ENCODE data around the gene ANKRD22. TPM values are rescaled to one million over a fixed set of nuclear protein-coding genes. Genes with fewer than 3 reads are reported as not detected.

Gene ANKRD22
- total and polyA plus RNA-seq, 10 of the 15 experiments (the other 5 are each of a cell fraction or from before 2014, with no cell fraction given): 0.30 to 1.3 (median 0.71) TPM

GRCh38 chr10:88848499-88848898, 3.1 kb downstream of the ANKRD22 start:
- no peaks in the 10 kb centered on the region for H3K36me3 ChIP-seq (ENCODE audit: control insufficient read depth in 2 of 2, insufficient read depth in 2 of 2, low read length in 1 of 2)
- no peak overlapping the region for H3K27ac ChIP-seq (ENCODE audit: control insufficient read depth, insufficient read depth)
- peak overlapping the region; percentile 28 for H3K4me2 ChIP-seq (ENCODE audit: control insufficient read depth, insufficient read depth)
- H4K20me1 ChIP-seq (ENCODE audit: control insufficient read depth, insufficient read depth): no peaks in the 10 kb centered on the region
- DNase-seq (ENCODE audit: low read depth, low spot score): no peak
- POLR2A ChIA-PET: no interaction called here
- no peaks in the 10 kb centered on the region for H3K27me3 ChIP-seq (replicated peaks in 1 of 2; ENCODE audit: control insufficient read depth in 2 of 2, insufficient read depth in 2 of 2, low read length in 1 of 2)
- CTCF ChIA-PET: interaction anchor here (0.8 to 2.4 kb wide), 5 partner anchors 10 to 370 kb away, joined by 3 to 13 read pairs (median 4); no protein-coding TSS in a partner anchor
- WGBS (ENCODE audit: insufficient coverage, insufficient replicate concordance, low lambda C conversion rate, missing lambda C conversion rate): 5% methylated on average over 1 of the region's 1 CpG
- in situ Hi-C loops (cut with MboI) (no loop called here), intact Hi-C loops (cut with micrococcal nuclease; ENCODE audit: unreplicated experiment) (no loop called here)
- SMC1A ChIA-PET (ENCODE audit: uncharacterized antibody, unreplicated experiment): interaction anchor here (0.7 to 1.0 kb wide), 5 partner anchors 8 to 53 kb away, joined by 3 to 4 read pairs (median 4); no protein-coding TSS in a partner anchor
- TF ChIP-seq EED (IDR thresholded peaks at IDR 0.05; ENCODE audit: low read depth): peak; percentile 83; the same call in 1 of the 2 replicates
- TF ChIP-seq BCL3 (IDR thresholded peaks at IDR 0.05; ENCODE audit: borderline replicate concordance, insufficient read depth, low read depth, low read length, poor library complexity, severe bottlenecking): peak; percentile 49
- TF ChIP-seq KDM1A (IDR thresholded peaks at IDR 0.05; ENCODE audit: borderline replicate concordance): no peak
- no peak for TF ChIP-seq IRF3 (IDR thresholded peaks at IDR 0.05)
- TF ChIP-seq IKZF2 (IDR thresholded peaks at IDR 0.05): 0 out of 4 replicates have a peak, but pooled peaks of 1 of the 2 experiments have one; percentile 17
- peak; percentile 75 for TF ChIP-seq NFIC (IDR thresholded peaks at IDR 0.05; ENCODE audit: low read depth, low read length)
- TF ChIP-seq IKZF1 (conservative IDR thresholded peaks at IDR 0.05): 0 out of 2 replicates have a peak, but pooled peaks have one; percentile 37
- TF ChIP-seq JUNB (IDR thresholded peaks at IDR 0.05): peak; percentile 86
- peak in 1 of 2 experiments; percentile 13; a peak in 1 of 4 replicates for TF ChIP-seq ETV6 (conservative IDR thresholded peaks at IDR 0.05 in 1 of 2, IDR thresholded peaks at IDR 0.05 in 1 of 2; ENCODE audit: borderline replicate concordance in 1 of 2, low read depth in 1 of 2)
- 0 out of 2 replicates have a peak, but pooled peaks have one; percentile 31 for TF ChIP-seq ATF2 (IDR thresholded peaks at IDR 0.05; ENCODE audit: low read length)
- TF ChIP-seq ZNF274 (IDR thresholded peaks at IDR 0.05; ENCODE audit: insufficient read depth, insufficient read length): no peak
- TF ChIP-seq SPI1 (IDR thresholded peaks at IDR 0.05; ENCODE audit: borderline replicate concordance, insufficient read depth, low read depth, low read length): 0 out of 2 replicates have a peak, but pooled peaks have one; percentile 37
- no peak for TF ChIP-seq STAT3 (IDR thresholded peaks at IDR 0.05; ENCODE audit: low read depth, low read length)
- peak; percentile 38; the same call in 1 of the 2 replicates for TF ChIP-seq RUNX3 (IDR thresholded peaks at IDR 0.05; ENCODE audit: low read length)
- peaks cover 4% of the 10 kb centered on the region; the same call in 1 of the 2 replicates for H3K4me1 ChIP-seq (ENCODE audit: control insufficient read depth, insufficient read depth, low read length)
- BruUV-seq (replicated peaks): no TSS peak
- peak; percentile 83 for ATAC-seq
- H3K9me3 ChIP-seq (replicated peaks; ENCODE audit: control insufficient read depth, insufficient read depth, low read length): no peaks in the 10 kb centered on the region
- FAIRE-seq: no peak
- no peaks in the 10 kb centered on the region for H3K79me2 ChIP-seq (ENCODE audit: control insufficient read depth, insufficient read depth, low read length)
- H3K9ac ChIP-seq (ENCODE audit: control insufficient read depth, insufficient read depth, low read length): no peak overlapping the region
- 0 out of 2 replicates have a peak overlapping the region, but pooled peaks have one; percentile 6 for H3K4me3 ChIP-seq
- RAD21 ChIA-PET (ENCODE audit: unreplicated experiment): interaction anchor here (0.7 to 0.9 kb wide), 3 partner anchors 9 to 38 kb away, joined by 3 to 5 read pairs (median 3); no protein-coding TSS in a partner anchor
- H2AFZ ChIP-seq (ENCODE audit: control insufficient read depth, low read depth, low read length): peak overlapping the region; percentile 35; the same call in 1 of the 2 replicates

Measured in GM12878 (cell line).